K562 (cell line): Measurements from ENCODE around the gene ERAP2. TPM values are rescaled to one million over a fixed set of nuclear protein-coding genes. Genes with fewer than 3 reads are reported as not detected.

Experiments used
- ATAC-seq: fragments of 200-7000 bp; cut with Tn5 transposase; 3 replicates; pipeline ENCODE4 v1.9.1; 2020; ENCODE audit warnings: moderate library complexity
- BruUV-seq: library from RNA; stranded (reverse); fragments of 400-500 nt; replicated peaks from 2 replicates; lab custom pipeline; 2021; lab: Mats Ljungman, UMichigan
- CTCF ChIA-PET: fragments of 300-600 bp; formaldehyde crosslinking; extraction: SDS; loops from one replicate; lab custom pipeline; 2021; ENCODE audit warnings: low intra/inter-chr PET ratio; lab: Yijun Ruan, JAX
- POLR2A ChIA-PET: fragments of 300-600, 350-650 bp; sonication (Branson Sonifier 250); formaldehyde crosslinking; extraction: SDS; loops from one replicate; lab custom pipeline; 2021; ENCODE audit warnings: antibody characterized with exemption, inconsistent platforms; lab: Yijun Ruan, JAX
- DNase-seq, 4 experiments: peaks; one replicate each; pipeline versions ENCODE4 v3.0.0 to v3.0.0-alpha.2; 2011 to 2018; ENCODE audit warnings: low spot score in 3 of 4, mixed read lengths in 3 of 4; ENCODE audit errors: extremely low read depth in 1 of 4
- FAIRE-seq: peaks from 2 replicates; lab custom pipeline; 2011; peaks lifted over from hg19 to GRCh38; lab: Jason Lieb, UNC
- H2AFZ ChIP-seq: 2 replicates; pipeline ENCODE4 v1.6.0; 2011; ENCODE audit warnings: low read depth, low read length, control low read depth, inconsistent platforms
- H3K27ac ChIP-seq: fragments of 200-600 bp; 3 replicates; pipeline ENCODE4 v1.8.0; 2011; ENCODE audit warnings: low read depth, mild to moderate bottlenecking, control low read depth, inconsistent platforms, low read length, moderate library complexity, mixed read lengths; ENCODE audit errors: extremely low read depth
- H3K27me3 ChIP-seq, 2 experiments: fragments of 300-600 bp in 1 of 2; 2 replicates in 1 of 2; 3 replicates in 1 of 2; pipeline versions ENCODE4 v1.6.0 to v1.8.0; 2011; ENCODE audit warnings: inconsistent platforms in 2 of 2, low read length in 2 of 2, mild to moderate bottlenecking in 1 of 2, mixed read lengths in 1 of 2, moderate library complexity in 1 of 2; ENCODE audit not compliant: control insufficient read depth in 2 of 2, insufficient read depth in 2 of 2
- H3K36me3 ChIP-seq: fragments of 300-600 bp; 3 replicates; pipeline ENCODE4 v1.8.0; 2011; ENCODE audit warnings: mild to moderate bottlenecking, low read length, inconsistent platforms; ENCODE audit not compliant: control insufficient read depth, insufficient read depth
- H3K4me1 ChIP-seq, 2 experiments: fragments of 200-600 bp in 1 of 2; replicated peaks in 1 of 2; 2 replicates in 1 of 2; 3 replicates in 1 of 2; pipeline versions ENCODE4 v1.5.1 to v1.8.0; 2011; ENCODE audit warnings: inconsistent platforms in 2 of 2, low read length in 2 of 2, mild to moderate bottlenecking in 1 of 2, mixed read lengths in 1 of 2, moderate library complexity in 1 of 2; ENCODE audit not compliant: control insufficient read depth in 2 of 2, insufficient read depth in 2 of 2
- H3K4me2 ChIP-seq: 2 replicates; pipeline ENCODE4 v1.6.1; 2011; ENCODE audit warnings: low read length, control low read depth, inconsistent platforms, mixed read lengths; ENCODE audit not compliant: insufficient read depth
- H3K4me3 ChIP-seq: fragments of 200-600 bp; sonication (generic), shearing (Covaris generic); 2 replicates; pipeline ENCODE4 v1.5.1; 2016; ENCODE audit warnings: control low read depth, inconsistent platforms
- H3K79me2 ChIP-seq: fragments of 200-600 bp; 3 replicates; pipeline ENCODE4 v1.8.0; 2011; ENCODE audit warnings: low read length, inconsistent platforms; ENCODE audit not compliant: control insufficient read depth, insufficient read depth
- H3K9ac ChIP-seq, 2 experiments: 2 replicates each; pipeline versions ENCODE4 v1.6.0 to v1.6.1; 2011; ENCODE audit warnings: low read depth in 2 of 2, low read length in 2 of 2, control low read depth in 1 of 2, inconsistent platforms in 1 of 2, mild to moderate bottlenecking in 1 of 2, mixed read lengths in 1 of 2; ENCODE audit not compliant: insufficient read depth in 1 of 2
- H3K9me1 ChIP-seq: one replicate; pipeline ENCODE4 v1.6.0; 2011; ENCODE audit warnings: inconsistent platforms, mild to moderate bottlenecking, low read length, moderate library complexity; ENCODE audit not compliant: control insufficient read depth, insufficient read depth
- H3K9me3 ChIP-seq: replicated peaks from 2 replicates; pipeline ENCODE4 v1.5.1; 2011; ENCODE audit warnings: low read depth, low read length, inconsistent platforms; ENCODE audit not compliant: control insufficient read depth, insufficient read depth
- H4K20me1 ChIP-seq: replicated peaks from 2 replicates; pipeline ENCODE4 v1.6.1; 2011; ENCODE audit warnings: low read length, inconsistent platforms, mixed read lengths; ENCODE audit not compliant: control insufficient read depth, insufficient read depth
- BACH1 ChIP-seq: fragments of 200-800 bp; sonication (Bioruptor generic); IDR thresholded peaks from 2 replicates; pipeline ENCODE4 v1.6.1; 2016; ENCODE audit warnings: missing genetic modification characterization, missing compliant biosample characterization
- E2F1 ChIP-seq: sonication (generic); formaldehyde crosslinking; IDR thresholded peaks from 2 replicates; pipeline ENCODE4 v1.8.1; 2023; ENCODE audit warnings: mild to moderate bottlenecking, missing genetic modification reagents, moderate library complexity
- MEIS2 ChIP-seq: fragments of 450-650 bp; IDR thresholded peaks from 2 replicates; pipeline ENCODE4 v1.6.1; 2014; ENCODE audit warnings: mild to moderate bottlenecking; ENCODE audit not compliant: partially characterized antibody
- NR2C2 ChIP-seq, 2 experiments: fragments of 200-800 bp in 1 of 2; sonication (Bioruptor generic) in 1 of 2; sonication (generic) in 1 of 2; formaldehyde crosslinking in 1 of 2; IDR thresholded peaks; 2 replicates each; pipeline versions ENCODE4 v1.6.1 to v1.8.0; 2016 to 2022; ENCODE audit warnings: mild to moderate bottlenecking in 1 of 2, missing compliant biosample characterization in 1 of 2, missing genetic modification characterization in 1 of 2, missing genetic modification reagents in 1 of 2
- NRF1 ChIP-seq, 2 experiments: fragments of 450-650 bp; IDR thresholded peaks in 1 of 2; conservative IDR thresholded peaks in 1 of 2; 2 replicates each; pipeline ENCODE4 v1.6.1; 2014; ENCODE audit warnings: mild to moderate bottlenecking in 2 of 2
- POLR2A ChIP-seq: fragments of 450-650 bp; conservative IDR thresholded peaks from 2 replicates; pipeline ENCODE4 v1.6.1; 2016
- POLR3G ChIP-seq: IDR thresholded peaks from 2 replicates; pipeline ENCODE4 v1.6.1; 2011; ENCODE audit not compliant: insufficient read length, insufficient replicate concordance; ENCODE audit errors: extremely low read depth
- WGBS: fragments of 100-300 bp; shearing (Covaris generic); methylation state at CpG from one replicate; pipeline ENCODE4 v1.1.6; 2016; ENCODE audit warnings: low coverage, mixed read lengths; ENCODE audit not compliant: insufficient coverage; ENCODE audit errors: missing lambda C conversion rate; 5-methylcytosine and 5-hydroxymethylcytosine counted together
- in situ Hi-C: fragments of 300-500 bp; cut with MboI; formaldehyde crosslinking; loops from 4 replicates; pipeline ENCODE4 v1.15.0; 2018; ENCODE audit warnings: inconsistent platforms, mixed read lengths
- intact Hi-C: fragments of 100-400 bp; cut with micrococcal nuclease; formaldehyde crosslinking; loops from 2 replicates; pipeline ENCODE4 v1.14.2; 2022
- polyA plus RNA-seq, 8 experiments: library from polyadenylated mRNA; depleted of rRNA in 4 of 8; stranded (reverse) in 5 of 8; unstranded in 3 of 8; fragments of >200 nt; fragmentation: Nextera tagmentation in 2 of 8; fragmentation: Illumina TruSeq in 1 of 8; extraction: Ambion mirVana in 2 of 8; extraction: Trizol in 1 of 8; gene quantifications; 2 replicates each; pipeline versions ENCODE4 v1.2.1 to v1.2.3, GENCODE V29; 2011 to 2014; ENCODE audit warnings: inconsistent platforms in 1 of 8, missing spikeins in 1 of 8
- total RNA-seq, 7 experiments: library from RNA; depleted of rRNA in 6 of 7; stranded (reverse); fragments of >200 nt in 6 of 7; fragmentation: Illumina TruSeq in 2 of 7; extraction: Trizol in 2 of 7; gene quantifications; 2 replicates each; pipeline versions ENCODE4 v1.2.1 to v1.2.3, GENCODE V29; 2011 to 2021; ENCODE audit warnings: low replicate concordance in 1 of 7
- TF ChIP-seq, protein P1 (sequence below): fragments of 450-650 bp; IDR thresholded peaks from 2 replicates; pipeline ENCODE4 v1.6.1; 2016
- TF ChIP-seq, protein P2 (sequence below): sonication (generic); IDR thresholded peaks from 2 replicates; pipeline ENCODE4 v1.6.1; 2016
- TF ChIP-seq, protein P3 (sequence below): fragments of 200-800 bp; sonication (Bioruptor generic); IDR thresholded peaks from 2 replicates; pipeline ENCODE4 v1.6.1; 2017; ENCODE audit warnings: missing genetic modification characterization, missing compliant biosample characterization

ERAP2 gene
- total and polyA plus RNA-seq, 9 of the 15 experiments (the other 6 are each of a cell fraction or from before 2014, with no cell fraction given): 0.93 to 4.0 (median 2.1) TPM

- Histone ChIP-seq H3K9me3 (no peaks in the 10 kb centered on the region), H2AFZ (peak overlapping the region; percentile 87), H3K27ac (peak overlapping the region; percentile 76), H3K36me3 (no peaks in the 10 kb centered on the region), H3K9ac (peak overlapping the region in 1 of 2 experiments; percentile 42; a peak in 2 of 4 replicates), H3K79me2 (peaks cover 8% of the 10 kb centered on the region; the same call in 2 of the 3 replicates), H3K4me1 (peaks cover 32 to 54% of the 10 kb centered on the region in 2 experiments), H3K27me3 (no peaks in the 10 kb centered on the region), H3K9me1 (no peaks in the 10 kb centered on the region), H3K4me2 (peak overlapping the region; percentile 37; the same call in 1 of the 2 replicates), H3K4me3 (no peak overlapping the region), H4K20me1 (no peaks in the 10 kb centered on the region)
- DNase-seq: no peak
- ATAC-seq: no peak
- no TSS peak for BruUV-seq
- intact Hi-C loops: loop anchor here (10.0 kb wide), 2 partner anchors 1216 to 1994 kb away; partner anchors contain the start of gene CHD1
- in situ Hi-C loops: no loop called here
- ChIA-PET POLR2A (no interaction called here), CTCF (no interaction called here)
- FAIRE-seq: no peak
- WGBS: 67% methylated on average over 3 of the region's 3 CpGs
- TF ChIP-seq NR2C2 (CRISPR knock-in tag; IDR thresholded peaks at IDR 0.05): no peak
- TF ChIP-seq NR2C2 (tag; IDR thresholded peaks at IDR 0.05): 0 out of 2 replicates have a peak, but pooled peaks have one; percentile 9
- TF ChIP-seq POLR2A: no peak
- TF ChIP-seq, protein P1, sequence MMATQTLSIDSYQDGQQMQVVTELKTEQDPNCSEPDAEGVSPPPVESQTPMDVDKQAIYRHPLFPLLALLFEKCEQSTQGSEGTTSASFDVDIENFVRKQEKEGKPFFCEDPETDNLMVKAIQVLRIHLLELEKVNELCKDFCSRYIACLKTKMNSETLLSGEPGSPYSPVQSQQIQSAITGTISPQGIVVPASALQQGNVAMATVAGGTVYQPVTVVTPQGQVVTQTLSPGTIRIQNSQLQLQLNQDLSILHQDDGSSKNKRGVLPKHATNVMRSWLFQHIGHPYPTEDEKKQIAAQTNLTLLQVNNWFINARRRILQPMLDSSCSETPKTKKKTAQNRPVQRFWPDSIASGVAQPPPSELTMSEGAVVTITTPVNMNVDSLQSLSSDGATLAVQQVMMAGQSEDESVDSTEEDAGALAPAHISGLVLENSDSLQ: peak; percentile 62
- TF ChIP-seq, protein P2, sequence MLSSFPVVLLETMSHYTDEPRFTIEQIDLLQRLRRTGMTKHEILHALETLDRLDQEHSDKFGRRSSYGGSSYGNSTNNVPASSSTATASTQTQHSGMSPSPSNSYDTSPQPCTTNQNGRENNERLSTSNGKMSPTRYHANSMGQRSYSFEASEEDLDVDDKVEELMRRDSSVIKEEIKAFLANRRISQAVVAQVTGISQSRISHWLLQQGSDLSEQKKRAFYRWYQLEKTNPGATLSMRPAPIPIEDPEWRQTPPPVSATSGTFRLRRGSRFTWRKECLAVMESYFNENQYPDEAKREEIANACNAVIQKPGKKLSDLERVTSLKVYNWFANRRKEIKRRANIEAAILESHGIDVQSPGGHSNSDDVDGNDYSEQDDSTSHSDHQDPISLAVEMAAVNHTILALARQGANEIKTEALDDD: peak; percentile 84
- no peak for TF ChIP-seq BACH1 (tag)
- peak; percentile 44 for TF ChIP-seq MEIS2
- TF ChIP-seq, protein P3, sequence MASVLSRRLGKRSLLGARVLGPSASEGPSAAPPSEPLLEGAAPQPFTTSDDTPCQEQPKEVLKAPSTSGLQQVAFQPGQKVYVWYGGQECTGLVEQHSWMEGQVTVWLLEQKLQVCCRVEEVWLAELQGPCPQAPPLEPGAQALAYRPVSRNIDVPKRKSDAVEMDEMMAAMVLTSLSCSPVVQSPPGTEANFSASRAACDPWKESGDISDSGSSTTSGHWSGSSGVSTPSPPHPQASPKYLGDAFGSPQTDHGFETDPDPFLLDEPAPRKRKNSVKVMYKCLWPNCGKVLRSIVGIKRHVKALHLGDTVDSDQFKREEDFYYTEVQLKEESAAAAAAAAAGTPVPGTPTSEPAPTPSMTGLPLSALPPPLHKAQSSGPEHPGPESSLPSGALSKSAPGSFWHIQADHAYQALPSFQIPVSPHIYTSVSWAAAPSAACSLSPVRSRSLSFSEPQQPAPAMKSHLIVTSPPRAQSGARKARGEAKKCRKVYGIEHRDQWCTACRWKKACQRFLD (CRISPR knock-in tag): peak; percentile 35; the same call in 1 of the 2 replicates
- 0 out of 2 replicates have a peak, but pooled peaks have one; percentile 31 for TF ChIP-seq E2F1 (CRISPR knock-in tag)
- peak in 1 of 2 experiments; percentile 36; a peak in 1 of 4 replicates for TF ChIP-seq NRF1 (conservative IDR thresholded peaks at IDR 0.05 in 1 of 2, IDR thresholded peaks at IDR 0.05 in 1 of 2)
- TF ChIP-seq POLR3G: no peak
Observed at GRCh38 chr5:96930589-96930988, 54.3 kb downstream of the ERAP2 start.
